ENCODE data around the gene SERPINB7. TPM values are rescaled to one million over a fixed set of nuclear protein-coding genes. Genes with fewer than 3 reads are reported as not detected.
A peak's percentile ranks its signal among the peaks of the same experiment; 100 is the strongest.

Gene SERPINB7
- total RNA-seq, 1 experiment from 2014 or later, result not detected

DNA sequence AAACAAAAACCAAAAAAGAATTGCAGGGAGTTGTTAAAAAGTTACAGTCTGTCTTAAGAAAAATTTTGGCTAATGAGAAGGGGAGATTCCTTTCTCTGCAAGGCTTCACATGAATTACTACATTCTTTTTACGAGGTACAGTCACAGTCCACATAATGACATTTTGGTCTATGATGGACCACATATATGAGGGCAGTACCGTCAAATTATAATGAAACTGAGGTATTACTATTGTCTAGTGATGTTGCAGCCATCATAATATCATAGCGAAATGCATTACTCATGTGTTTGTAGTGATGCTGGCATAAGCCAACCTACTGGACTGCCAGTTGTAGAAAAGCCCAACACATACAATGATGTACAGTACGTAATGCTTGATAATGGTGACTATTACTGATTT, 12.5 kb downstream of the SERPINB7 start:
- H3K9ac ChIP-seq (ENCODE audit: low read length), result no peak overlapping the region
- ChIA-PET CTCF (no interaction called here), POLR2A (no interaction called here), RAD21 (ENCODE audit: low non-redundant PET in 1 of 2, low total read pairs in 2 of 2, uncharacterized antibody in 2 of 2, unreplicated experiment in 2 of 2) (no interaction called here)
- no peaks in the 10 kb centered on the region for H4K20me1 ChIP-seq (ENCODE audit: insufficient read depth)
- H3K4me1 ChIP-seq (ENCODE audit: control insufficient read depth in 1 of 2, insufficient read depth in 2 of 2, low read length in 2 of 2), result peaks cover 0 to 19% of the 10 kb centered on the region in 2 experiments; a peak in 2 of 4 replicates
- no peaks in the 10 kb centered on the region for H3K36me3 ChIP-seq (ENCODE audit: control insufficient read depth in 1 of 2, insufficient read depth in 2 of 2, low read length in 2 of 2)
- H3K4me2 ChIP-seq (ENCODE audit: low read length), result peak overlapping the region; percentile 11; the same call in 1 of the 2 replicates
- no peaks in the 10 kb centered on the region for H3K79me2 ChIP-seq (ENCODE audit: insufficient read depth, low read length)
- no peak for TF ChIP-seq EZH2 (IDR thresholded peaks at IDR 0.05)
- no peak for TF ChIP-seq JUND (IDR thresholded peaks at IDR 0.05)
- no peak overlapping the region for H3K4me3 ChIP-seq (replicated peaks in 1 of 2; ENCODE audit: low read depth in 1 of 2, low read length in 2 of 2)
- no peaks in the 10 kb centered on the region for H3K9me3 ChIP-seq (ENCODE audit: control insufficient read depth in 1 of 2, insufficient read depth in 1 of 2, low read depth in 1 of 2, low read length in 2 of 2)
- H3K27me3 ChIP-seq (ENCODE audit: insufficient read depth, low read length), result no peaks in the 10 kb centered on the region
- H2AFZ ChIP-seq (ENCODE audit: low read depth, low read length, poor library complexity, severe bottlenecking), result peak overlapping the region; percentile 67
- intact Hi-C loops (cut with micrococcal nuclease), result no loop called here
- no peaks in the 10 kb centered on the region for H3K9me2 ChIP-seq (ENCODE audit: insufficient read depth)
- ATAC-seq, result no peak
- no peak overlapping the region for H3K27ac ChIP-seq (ENCODE audit: low read depth, low read length)
- BruUV-seq (replicated peaks), result no TSS peak
- DNase-seq (ENCODE audit: low read depth, low spot score), result no peak

GRCh38 chr18:63788447-63789096, 13.4 kb downstream of the SERPINB7 start:
- Histone ChIP-seq H3K36me3 (ENCODE audit: control insufficient read depth in 1 of 2, insufficient read depth in 2 of 2, low read length in 2 of 2) (no peaks in the 10 kb centered on the region), H3K27me3 (ENCODE audit: insufficient read depth, low read length) (no peaks in the 10 kb centered on the region), H3K27ac (ENCODE audit: low read depth, low read length) (no peak overlapping the region), H3K9ac (ENCODE audit: low read length) (no peak overlapping the region), H3K4me2 (ENCODE audit: low read length) (peak overlapping the region; percentile 33), H4K20me1 (ENCODE audit: insufficient read depth) (no peaks in the 10 kb centered on the region), H2AFZ (ENCODE audit: low read depth, low read length, poor library complexity, severe bottlenecking) (peak overlapping the region; percentile 67), H3K9me2 (ENCODE audit: insufficient read depth) (no peaks in the 10 kb centered on the region), H3K4me3 (replicated peaks in 1 of 2; ENCODE audit: low read depth in 1 of 2, low read length in 2 of 2) (no peak overlapping the region), H3K4me1 (ENCODE audit: control insufficient read depth in 1 of 2, insufficient read depth in 2 of 2, low read length in 2 of 2) (peaks cover 0 to 16% of the 10 kb centered on the region in 2 experiments; a peak in 2 of 4 replicates), H3K9me3 (ENCODE audit: control insufficient read depth in 1 of 2, insufficient read depth in 1 of 2, low read depth in 1 of 2, low read length in 2 of 2) (no peaks in the 10 kb centered on the region), H3K79me2 (ENCODE audit: insufficient read depth, low read length) (no peaks in the 10 kb centered on the region)
- ATAC-seq, result peak; percentile 99
- ChIA-PET POLR2A (no interaction called here), RAD21 (ENCODE audit: low non-redundant PET in 1 of 2, low total read pairs in 2 of 2, uncharacterized antibody in 2 of 2, unreplicated experiment in 2 of 2) (no interaction called here), CTCF (no interaction called here)
- intact Hi-C loops (cut with micrococcal nuclease), result no loop called here
- no TSS peak for BruUV-seq (replicated peaks)
- DNase-seq (ENCODE audit: low read depth, low spot score), result peak; percentile 68
- TF ChIP-seq ZBTB33 (IDR thresholded peaks at IDR 0.05; ENCODE audit: extremely low read depth, insufficient replicate concordance, low read length) (no peak), SIN3A (IDR thresholded peaks at IDR 0.05; ENCODE audit: low read depth) (no peak), CEBPB (IDR thresholded peaks at IDR 0.05; ENCODE audit: low read depth) (no peak), FOSL1 (IDR thresholded peaks at IDR 0.05; ENCODE audit: low read depth) (peak; percentile 94), TCF7L2 (IDR thresholded peaks at IDR 0.05; ENCODE audit: borderline replicate concordance, extremely low read depth, insufficient read depth, insufficient read length) (no peak), EZH2phosphoT487 (IDR thresholded peaks at IDR 0.05; ENCODE audit: borderline replicate concordance) (no peak), ELF1 (IDR thresholded peaks at IDR 0.05; ENCODE audit: borderline replicate concordance, low read depth) (peak; percentile 44), POLR2AphosphoS5 (IDR thresholded peaks at IDR 0.05; ENCODE audit: low read depth, low read length) (no peak), SP1 (IDR thresholded peaks at IDR 0.05; ENCODE audit: low read depth) (peak; percentile 66), POLR2A (IDR thresholded peaks at IDR 0.05; ENCODE audit: borderline replicate concordance, extremely low read depth, insufficient read depth, insufficient read length) (peak; percentile 28), ZNF274 (IDR thresholded peaks at IDR 0.05; ENCODE audit: low read depth, low read length) (no peak), ZFX (IDR thresholded peaks at IDR 0.05) (no peak; the same call in 1 of the 2 replicates), YY1 (IDR thresholded peaks at IDR 0.05; ENCODE audit: extremely low read depth, insufficient replicate concordance, low read depth, low read length) (no peak), EZH2 (IDR thresholded peaks at IDR 0.05) (no peak)
- TF ChIP-seq, protein P1, sequence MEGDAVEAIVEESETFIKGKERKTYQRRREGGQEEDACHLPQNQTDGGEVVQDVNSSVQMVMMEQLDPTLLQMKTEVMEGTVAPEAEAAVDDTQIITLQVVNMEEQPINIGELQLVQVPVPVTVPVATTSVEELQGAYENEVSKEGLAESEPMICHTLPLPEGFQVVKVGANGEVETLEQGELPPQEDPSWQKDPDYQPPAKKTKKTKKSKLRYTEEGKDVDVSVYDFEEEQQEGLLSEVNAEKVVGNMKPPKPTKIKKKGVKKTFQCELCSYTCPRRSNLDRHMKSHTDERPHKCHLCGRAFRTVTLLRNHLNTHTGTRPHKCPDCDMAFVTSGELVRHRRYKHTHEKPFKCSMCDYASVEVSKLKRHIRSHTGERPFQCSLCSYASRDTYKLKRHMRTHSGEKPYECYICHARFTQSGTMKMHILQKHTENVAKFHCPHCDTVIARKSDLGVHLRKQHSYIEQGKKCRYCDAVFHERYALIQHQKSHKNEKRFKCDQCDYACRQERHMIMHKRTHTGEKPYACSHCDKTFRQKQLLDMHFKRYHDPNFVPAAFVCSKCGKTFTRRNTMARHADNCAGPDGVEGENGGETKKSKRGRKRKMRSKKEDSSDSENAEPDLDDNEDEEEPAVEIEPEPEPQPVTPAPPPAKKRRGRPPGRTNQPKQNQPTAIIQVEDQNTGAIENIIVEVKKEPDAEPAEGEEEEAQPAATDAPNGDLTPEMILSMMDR (IDR thresholded peaks at IDR 0.05 in 2 of 3, conservative IDR thresholded peaks at IDR 0.05 in 1 of 3; ENCODE audit: borderline replicate concordance in 1 of 3, insufficient read depth in 1 of 3, low read depth in 2 of 3, low read length in 2 of 3), result no peak
